Activated naive CD8-positive, alpha-beta T cell (primary cell): ENCODE data around the gene COQ10B.
"Not testable (repeated sequence)": the region's sequence is repeated elsewhere in the genome, so short reads cannot be mapped to it uniquely, and the experiment has no call there.

Source experiments
- H3K27ac Mint-ChIP-seq: one replicate; pipeline ENCODE4 v1.8.0; 2021; ENCODE audit warnings: mixed read lengths
- H3K27me3 Mint-ChIP-seq: one replicate; pipeline ENCODE4 v1.8.0; 2021; ENCODE audit warnings: mixed read lengths
- H3K36me3 Mint-ChIP-seq: one replicate; pipeline ENCODE4 v1.8.0; 2021; ENCODE audit warnings: mixed read lengths
- H3K4me1 Mint-ChIP-seq: one replicate; pipeline ENCODE4 v1.8.0; 2021; ENCODE audit warnings: low read depth, mixed read lengths
- H3K4me3 Mint-ChIP-seq: one replicate; pipeline ENCODE4 v1.8.0; 2021; ENCODE audit warnings: mild to moderate bottlenecking, mixed read lengths
- H3K9me3 Mint-ChIP-seq: one replicate; pipeline ENCODE4 v1.8.0; 2021; ENCODE audit warnings: low read depth, mixed read lengths

Gene COQ10B

GRCh38 chr2:197480165-197481036 is 27.0 kb downstream of the COQ10B start:
- Mint-ChIP-seq H3K4me3 (no peak overlapping the region), H3K27me3 (no peaks in the 10 kb centered on the region), H3K4me1 (peaks cover 2% of the 10 kb centered on the region), H3K36me3 (peaks cover 30% of the 10 kb centered on the region), H3K27ac (no peak overlapping the region), H3K9me3 (no peaks in the 10 kb centered on the region)

- H3K36me3 Mint-ChIP-seq, result peaks cover 32% of the 10 kb centered on the region
- H3K9me3 Mint-ChIP-seq, H3K4me1 Mint-ChIP-seq, H3K27me3 Mint-ChIP-seq, H3K4me3 Mint-ChIP-seq: not testable (repeated sequence)
- peak overlapping the region; percentile 34 for H3K27ac Mint-ChIP-seq
Observed at GRCh38 chr2:197484248-197484647, 30.9 kb downstream of the COQ10B start.

GRCh38 chr2:197486175-197486574 is 32.8 kb downstream of the COQ10B start:
- H3K4me1 Mint-ChIP-seq, result peaks cover 9% of the 10 kb centered on the region
- H3K36me3 Mint-ChIP-seq, result peaks cover 29% of the 10 kb centered on the region
- H3K27me3 Mint-ChIP-seq, result no peaks in the 10 kb centered on the region
- peaks cover 4% of the 10 kb centered on the region for H3K9me3 Mint-ChIP-seq
- H3K27ac Mint-ChIP-seq, result peak overlapping the region; percentile 41
- peak overlapping the region; percentile 23 for H3K4me3 Mint-ChIP-seq

- peak overlapping the region; percentile 23 for H3K4me3 Mint-ChIP-seq
- H3K36me3 Mint-ChIP-seq, result peaks cover 30% of the 10 kb centered on the region
- H3K4me1 Mint-ChIP-seq, result peaks cover 9% of the 10 kb centered on the region
- peak overlapping the region; percentile 41 for H3K27ac Mint-ChIP-seq
- H3K9me3 Mint-ChIP-seq, result peaks cover 4% of the 10 kb centered on the region
- no peaks in the 10 kb centered on the region for H3K27me3 Mint-ChIP-seq
Observed at GRCh38 chr2:197487385-197487784, 34.0 kb downstream of the COQ10B start.

GRCh38 chr2:197495433-197496134 is 42.2 kb downstream of the COQ10B start:
- H3K27me3 Mint-ChIP-seq, result no peaks in the 10 kb centered on the region
- H3K9me3 Mint-ChIP-seq, result no peaks in the 10 kb centered on the region
- H3K4me1 Mint-ChIP-seq, result peaks cover 47% of the 10 kb centered on the region
- peak overlapping the region; percentile 100 for H3K4me3 Mint-ChIP-seq
- H3K36me3 Mint-ChIP-seq, result peaks cover 44% of the 10 kb centered on the region
- H3K27ac Mint-ChIP-seq, result peak overlapping the region; percentile 97

GRCh38 chr2:197496695-197497094 is 43.3 kb downstream of the COQ10B start:
- H3K4me3 Mint-ChIP-seq, result peak overlapping the region; percentile 100
- H3K27me3 Mint-ChIP-seq, result no peaks in the 10 kb centered on the region
- H3K27ac Mint-ChIP-seq, result peak overlapping the region; percentile 97
- H3K4me1 Mint-ChIP-seq, result peaks cover 50% of the 10 kb centered on the region
- peaks cover 45% of the 10 kb centered on the region for H3K36me3 Mint-ChIP-seq
- no peaks in the 10 kb centered on the region for H3K9me3 Mint-ChIP-seq

- H3K4me1 Mint-ChIP-seq, result peaks cover 54% of the 10 kb centered on the region
- peak overlapping the region; percentile 100 for H3K4me3 Mint-ChIP-seq
- no peaks in the 10 kb centered on the region for H3K9me3 Mint-ChIP-seq
- H3K27ac Mint-ChIP-seq, result peak overlapping the region; percentile 97
- peaks cover 48% of the 10 kb centered on the region for H3K36me3 Mint-ChIP-seq
- no peaks in the 10 kb centered on the region for H3K27me3 Mint-ChIP-seq
Observed at GRCh38 chr2:197497326-197497725, 44.0 kb downstream of the COQ10B start.

GRCh38 chr2:197498235-197498936 is 45.0 kb downstream of the COQ10B start:
- no peaks in the 10 kb centered on the region for H3K9me3 Mint-ChIP-seq
- H3K27ac Mint-ChIP-seq, result peak overlapping the region; percentile 97
- H3K27me3 Mint-ChIP-seq, result no peaks in the 10 kb centered on the region
- peaks cover 57% of the 10 kb centered on the region for H3K4me1 Mint-ChIP-seq
- H3K36me3 Mint-ChIP-seq, result peaks cover 47% of the 10 kb centered on the region
- peak overlapping the region; percentile 100 for H3K4me3 Mint-ChIP-seq

- Mint-ChIP-seq H3K4me3 (peak overlapping the region; percentile 100), H3K9me3 (no peaks in the 10 kb centered on the region), H3K4me1 (peaks cover 59% of the 10 kb centered on the region), H3K36me3 (peaks cover 47% of the 10 kb centered on the region), H3K27me3 (no peaks in the 10 kb centered on the region), H3K27ac (peak overlapping the region; percentile 97)
Observed at GRCh38 chr2:197498937-197499593, 45.7 kb downstream of the COQ10B start.

- Mint-ChIP-seq H3K4me1 (peaks cover 53% of the 10 kb centered on the region), H3K4me3 (peak within 1 kb of the TSS; percentile 100), H3K27ac (peak within 1 kb of the TSS; percentile 97), H3K27me3 (no peaks in the 10 kb centered on the region), H3K9me3 (no peaks in the 10 kb centered on the region), H3K36me3 (peaks cover 47% of the 10 kb centered on the region)
Observed at GRCh38 chr2:197499594-197500502, 46.5 kb downstream of the COQ10B start, which contains the start of the genes HSPD1 and HSPE1. TSS of gene HSPD1 (minus strand) at chr2:197499840. CDS start at chr2:197498848, 992 bp downstream. TSS of gene HSPE1 (plus strand) at chr2:197500379. CDS start at chr2:197500437, 58 bp downstream.

- H3K36me3 Mint-ChIP-seq, result peaks cover 44% of the 10 kb centered on the region
- H3K27me3 Mint-ChIP-seq, result no peaks in the 10 kb centered on the region
- H3K4me1 Mint-ChIP-seq, result peaks cover 47% of the 10 kb centered on the region
- peak overlapping the region; percentile 100 for H3K4me3 Mint-ChIP-seq
- H3K27ac Mint-ChIP-seq, result peak overlapping the region; percentile 97
- H3K9me3 Mint-ChIP-seq, result no peaks in the 10 kb centered on the region
Observed at GRCh38 chr2:197500503-197501131, 47.3 kb downstream of the COQ10B start.

GRCh38 chr2:197502201-197502600 is 48.8 kb downstream of the COQ10B start:
- H3K4me1 Mint-ChIP-seq, result peaks cover 31% of the 10 kb centered on the region
- H3K27me3 Mint-ChIP-seq, result no peaks in the 10 kb centered on the region
- H3K27ac Mint-ChIP-seq, result peak overlapping the region; percentile 97
- H3K36me3 Mint-ChIP-seq, result peaks cover 32% of the 10 kb centered on the region
- H3K9me3 Mint-ChIP-seq, result no peaks in the 10 kb centered on the region
- H3K4me3 Mint-ChIP-seq, result peak overlapping the region; percentile 100

- peaks cover 26% of the 10 kb centered on the region for H3K4me1 Mint-ChIP-seq
- H3K36me3 Mint-ChIP-seq, result peaks cover 28% of the 10 kb centered on the region
- H3K4me3 Mint-ChIP-seq, result peak overlapping the region; percentile 100
- no peaks in the 10 kb centered on the region for H3K9me3 Mint-ChIP-seq
- H3K27ac Mint-ChIP-seq, result peak overlapping the region; percentile 97
- H3K27me3 Mint-ChIP-seq, result no peaks in the 10 kb centered on the region
Observed at GRCh38 chr2:197502685-197503084, 49.3 kb downstream of the COQ10B start.
